ENCODE results near the gene TMEM150B. TPM values are rescaled to one million over a fixed set of nuclear protein-coding genes. Genes with fewer than 3 reads are reported as not detected.

The TMEM150B gene
- polyA plus RNA-seq, 1 donor from 2014 or later, result not detected

DNA sequence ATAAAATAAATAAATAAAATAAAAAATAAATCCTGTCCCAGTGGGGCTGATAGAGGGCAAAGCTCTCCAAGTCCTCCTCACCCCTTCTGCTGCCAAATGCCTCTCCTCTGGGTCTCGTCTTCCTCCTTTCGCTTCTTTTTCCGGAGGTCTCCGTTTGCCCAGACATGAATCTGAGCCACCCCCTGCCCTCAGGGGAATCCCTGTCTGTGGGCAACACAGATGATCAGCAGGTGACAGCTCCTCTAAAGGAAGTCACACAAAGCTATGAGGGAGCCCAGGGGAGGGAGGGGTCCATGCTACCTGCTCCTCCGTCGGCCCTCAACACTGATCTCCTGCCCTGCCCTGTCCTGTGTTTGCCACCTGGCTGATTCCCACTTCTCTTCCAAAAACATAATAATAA, 479 bp downstream of the TMEM150B start:
- Histone ChIP-seq H3F3A (ENCODE audit: insufficient read depth, low read length, poor library complexity, severe bottlenecking) (no peaks in the 10 kb centered on the region), H2AFZ (ENCODE audit: low read depth, low read length) (no peak overlapping the region), H3K4me3 (ENCODE audit: low read length) (no peak overlapping the region), H3K4me2 (ENCODE audit: low read length) (no peak overlapping the region), H3K36me3 (ENCODE audit: insufficient read depth, low read length) (no peaks in the 10 kb centered on the region), H3K27me3 (ENCODE audit: insufficient read depth, low read depth, low read length) (no peaks in the 10 kb centered on the region), H3K79me2 (replicated peaks; ENCODE audit: insufficient read depth, low read length) (no peaks in the 10 kb centered on the region), H3K9ac (ENCODE audit: low read length) (no peak overlapping the region), H4K20me1 (ENCODE audit: insufficient read depth) (no peaks in the 10 kb centered on the region), H3K27ac (ENCODE audit: low read length) (no peak overlapping the region), H3K9me3 (ENCODE audit: low read length) (no peaks in the 10 kb centered on the region), H3K9me2 (ENCODE audit: insufficient read depth, low read length) (no peaks in the 10 kb centered on the region)
- no peak for TF ChIP-seq TAF1 (IDR thresholded peaks at IDR 0.05; ENCODE audit: low read depth)
- TF ChIP-seq SMC3 (conservative IDR thresholded peaks at IDR 0.05; ENCODE audit: poor library complexity), result no peak

DNA sequence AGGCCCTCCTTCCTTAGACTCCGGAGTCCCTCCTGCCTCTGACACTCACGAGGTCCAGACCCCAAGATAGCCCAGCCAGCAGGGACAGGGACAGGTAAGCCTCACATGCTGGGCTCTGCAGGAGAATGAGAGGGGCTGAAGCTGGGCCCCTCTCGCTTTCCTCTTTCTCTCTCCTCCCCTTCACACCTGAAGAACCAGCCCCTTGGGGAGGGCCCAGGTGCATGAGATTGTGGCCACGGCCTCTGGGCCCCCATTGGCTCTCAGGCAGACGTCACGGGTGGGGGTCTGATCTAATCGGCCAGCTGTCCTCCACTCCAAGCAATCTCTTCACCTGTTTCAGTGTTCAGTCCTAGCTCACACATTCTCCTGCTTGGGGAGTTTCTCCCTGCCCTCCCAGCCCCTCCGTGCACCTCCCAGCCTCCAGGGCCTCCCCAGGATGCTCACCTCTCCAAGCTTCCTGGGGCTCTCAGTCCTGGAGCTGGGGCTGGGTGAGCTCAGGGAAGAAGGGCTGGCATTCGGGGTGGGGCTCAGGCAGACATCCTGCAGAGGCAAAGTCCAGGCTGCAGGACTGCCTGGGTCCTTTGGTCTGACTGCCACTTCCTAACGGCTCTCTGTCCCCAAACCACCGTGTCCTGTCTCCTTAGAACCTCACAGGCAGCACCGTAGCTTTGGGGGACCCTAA, 2.8 kb downstream of the TMEM150B start:
- Histone ChIP-seq H3K27me3 (ENCODE audit: insufficient read depth, low read depth, low read length) (no peaks in the 10 kb centered on the region), H3K4me2 (ENCODE audit: low read length) (no peak overlapping the region), H3K27ac (ENCODE audit: low read length) (no peak overlapping the region), H3K9ac (ENCODE audit: low read length) (no peak overlapping the region), H3F3A (ENCODE audit: insufficient read depth, low read length, poor library complexity, severe bottlenecking) (no peaks in the 10 kb centered on the region), H2AFZ (ENCODE audit: low read depth, low read length) (no peak overlapping the region), H3K79me2 (replicated peaks; ENCODE audit: insufficient read depth, low read length) (no peaks in the 10 kb centered on the region), H3K4me3 (ENCODE audit: low read length) (no peak overlapping the region), H3K36me3 (ENCODE audit: insufficient read depth, low read length) (no peaks in the 10 kb centered on the region), H3K9me2 (ENCODE audit: insufficient read depth, low read length) (no peaks in the 10 kb centered on the region), H3K9me3 (ENCODE audit: low read length) (no peaks in the 10 kb centered on the region), H4K20me1 (ENCODE audit: insufficient read depth) (no peaks in the 10 kb centered on the region)
- no peak for TF ChIP-seq EP300 (conservative IDR thresholded peaks at IDR 0.05; ENCODE audit: poor library complexity, severe bottlenecking)
- TF ChIP-seq, protein P1, sequence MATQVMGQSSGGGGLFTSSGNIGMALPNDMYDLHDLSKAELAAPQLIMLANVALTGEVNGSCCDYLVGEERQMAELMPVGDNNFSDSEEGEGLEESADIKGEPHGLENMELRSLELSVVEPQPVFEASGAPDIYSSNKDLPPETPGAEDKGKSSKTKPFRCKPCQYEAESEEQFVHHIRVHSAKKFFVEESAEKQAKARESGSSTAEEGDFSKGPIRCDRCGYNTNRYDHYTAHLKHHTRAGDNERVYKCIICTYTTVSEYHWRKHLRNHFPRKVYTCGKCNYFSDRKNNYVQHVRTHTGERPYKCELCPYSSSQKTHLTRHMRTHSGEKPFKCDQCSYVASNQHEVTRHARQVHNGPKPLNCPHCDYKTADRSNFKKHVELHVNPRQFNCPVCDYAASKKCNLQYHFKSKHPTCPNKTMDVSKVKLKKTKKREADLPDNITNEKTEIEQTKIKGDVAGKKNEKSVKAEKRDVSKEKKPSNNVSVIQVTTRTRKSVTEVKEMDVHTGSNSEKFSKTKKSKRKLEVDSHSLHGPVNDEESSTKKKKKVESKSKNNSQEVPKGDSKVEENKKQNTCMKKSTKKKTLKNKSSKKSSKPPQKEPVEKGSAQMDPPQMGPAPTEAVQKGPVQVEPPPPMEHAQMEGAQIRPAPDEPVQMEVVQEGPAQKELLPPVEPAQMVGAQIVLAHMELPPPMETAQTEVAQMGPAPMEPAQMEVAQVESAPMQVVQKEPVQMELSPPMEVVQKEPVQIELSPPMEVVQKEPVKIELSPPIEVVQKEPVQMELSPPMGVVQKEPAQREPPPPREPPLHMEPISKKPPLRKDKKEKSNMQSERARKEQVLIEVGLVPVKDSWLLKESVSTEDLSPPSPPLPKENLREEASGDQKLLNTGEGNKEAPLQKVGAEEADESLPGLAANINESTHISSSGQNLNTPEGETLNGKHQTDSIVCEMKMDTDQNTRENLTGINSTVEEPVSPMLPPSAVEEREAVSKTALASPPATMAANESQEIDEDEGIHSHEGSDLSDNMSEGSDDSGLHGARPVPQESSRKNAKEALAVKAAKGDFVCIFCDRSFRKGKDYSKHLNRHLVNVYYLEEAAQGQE (IDR thresholded peaks at IDR 0.05; ENCODE audit: borderline replicate concordance), result no peak
- TF ChIP-seq TAF1 (IDR thresholded peaks at IDR 0.05; ENCODE audit: low read depth), result no peak
- TF ChIP-seq MXI1 (conservative IDR thresholded peaks at IDR 0.05; ENCODE audit: poor library complexity, severe bottlenecking), result no peak
- no peak for TF ChIP-seq RAD21 (conservative IDR thresholded peaks at IDR 0.05)
- no peak for TF ChIP-seq EZH2 (IDR thresholded peaks at IDR 0.05; ENCODE audit: borderline replicate concordance, insufficient read depth, low read length, poor library complexity, severe bottlenecking)
- no peak for TF ChIP-seq POLR2AphosphoS5 (IDR thresholded peaks at IDR 0.05)
- TF ChIP-seq SMC3 (conservative IDR thresholded peaks at IDR 0.05; ENCODE audit: poor library complexity), result no peak
- TF ChIP-seq, protein P2, sequence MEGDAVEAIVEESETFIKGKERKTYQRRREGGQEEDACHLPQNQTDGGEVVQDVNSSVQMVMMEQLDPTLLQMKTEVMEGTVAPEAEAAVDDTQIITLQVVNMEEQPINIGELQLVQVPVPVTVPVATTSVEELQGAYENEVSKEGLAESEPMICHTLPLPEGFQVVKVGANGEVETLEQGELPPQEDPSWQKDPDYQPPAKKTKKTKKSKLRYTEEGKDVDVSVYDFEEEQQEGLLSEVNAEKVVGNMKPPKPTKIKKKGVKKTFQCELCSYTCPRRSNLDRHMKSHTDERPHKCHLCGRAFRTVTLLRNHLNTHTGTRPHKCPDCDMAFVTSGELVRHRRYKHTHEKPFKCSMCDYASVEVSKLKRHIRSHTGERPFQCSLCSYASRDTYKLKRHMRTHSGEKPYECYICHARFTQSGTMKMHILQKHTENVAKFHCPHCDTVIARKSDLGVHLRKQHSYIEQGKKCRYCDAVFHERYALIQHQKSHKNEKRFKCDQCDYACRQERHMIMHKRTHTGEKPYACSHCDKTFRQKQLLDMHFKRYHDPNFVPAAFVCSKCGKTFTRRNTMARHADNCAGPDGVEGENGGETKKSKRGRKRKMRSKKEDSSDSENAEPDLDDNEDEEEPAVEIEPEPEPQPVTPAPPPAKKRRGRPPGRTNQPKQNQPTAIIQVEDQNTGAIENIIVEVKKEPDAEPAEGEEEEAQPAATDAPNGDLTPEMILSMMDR (IDR thresholded peaks at IDR 0.05; ENCODE audit: poor library complexity, severe bottlenecking), result no peak

All from neural cell (in vitro differentiated cells).